A549 (cell line): Measurements from ENCODE around the gene TENM3. TPM values are rescaled to one million over a fixed set of nuclear protein-coding genes. Genes with fewer than 3 reads are reported as not detected.

ENCODE experiments used
- ATAC-seq, 2 experiments: fragments of 200-7000 bp in 1 of 2; fragments of >200 bp in 1 of 2; cut with Nextera tagmentation in 1 of 2; cut with Tn5 transposase in 1 of 2; 3 replicates each; pipeline versions ENCODE4 v1.8.0 to v1.9.1; 2018 to 2020; ENCODE audit warnings: mild to moderate bottlenecking in 1 of 2, moderate library complexity in 1 of 2
- CTCF ChIA-PET: fragments of 300-600 bp; sonication (Branson Sonifier 250); formaldehyde crosslinking; extraction: SDS; loops from one replicate; lab custom pipeline; 2021; ENCODE audit warnings: antibody characterized with exemption, inconsistent platforms; lab: Yijun Ruan, JAX
- POLR2A ChIA-PET: fragments of 350-600 bp; formaldehyde crosslinking; extraction: SDS; loops from one replicate; lab custom pipeline; 2021; ENCODE audit warnings: antibody characterized with exemption, inconsistent platforms; lab: Yijun Ruan, JAX
- DNase-seq, 2 experiments: peaks; one replicate each; pipeline versions ENCODE4 v3.0.0 to v3.0.0-alpha.2; 2011 to 2016; ENCODE audit warnings: low read depth in 1 of 2, low spot score in 1 of 2
- FAIRE-seq: peaks from 2 replicates; lab custom pipeline; 2011; peaks lifted over from hg19 to GRCh38; lab: Jason Lieb, UNC
- H3K27ac ChIP-seq, 2 experiments: fragments of >200 bp; sonication (Bioruptor Twin); formaldehyde crosslinking; 3 replicates each; pipeline ENCODE4 v1.5.1; 2016 to 2017
- H3K4me1 ChIP-seq: fragments of >200 bp; sonication (Bioruptor Twin); formaldehyde crosslinking; 3 replicates; pipeline ENCODE4 v1.6.1; 2016
- H3K4me2 ChIP-seq: fragments of >200 bp; sonication (Bioruptor Twin); formaldehyde crosslinking; 3 replicates; pipeline ENCODE4 v1.6.1; 2016
- H3K4me3 ChIP-seq: fragments of >200 bp; sonication (Bioruptor Twin); formaldehyde crosslinking; 3 replicates; pipeline ENCODE4 v1.5.1; 2016
- H3K9me3 ChIP-seq: fragments of >200 bp; sonication (Bioruptor Twin); formaldehyde crosslinking; 3 replicates; pipeline ENCODE4 v1.6.1; 2016
- BCL3 ChIP-seq: fragments of >200 bp; sonication (Bioruptor Twin); formaldehyde crosslinking; IDR thresholded peaks from 3 replicates; pipeline ENCODE4 v1.6.1; 2016
- CBX2 ChIP-seq: fragments of 200-600 bp; sonication (generic); IDR thresholded peaks from 2 replicates; pipeline ENCODE4 v1.6.1; 2016; ENCODE audit warnings: low read depth, mild to moderate bottlenecking, borderline replicate concordance
- CHD2 ChIP-seq: fragments of 150-350 bp; IDR thresholded peaks from 2 replicates; pipeline ENCODE4 v1.6.1; 2014; ENCODE audit warnings: low read length; ENCODE audit not compliant: partially characterized antibody
- CHD4 ChIP-seq: fragments of 200-600 bp; sonication (generic); IDR thresholded peaks from 2 replicates; pipeline ENCODE4 v1.6.1; 2016; ENCODE audit warnings: antibody characterized with exemption, mild to moderate bottlenecking, borderline replicate concordance
- CTCF ChIP-seq: fragments of >200 bp; sonication (Bioruptor Twin); formaldehyde crosslinking; IDR thresholded peaks from 3 replicates; pipeline ENCODE4 v1.5.1; 2016
- EP300 ChIP-seq, 2 experiments: fragments of >200 bp; sonication (Bioruptor Twin); formaldehyde crosslinking; IDR thresholded peaks; 2 replicates in 1 of 2; 3 replicates in 1 of 2; pipeline ENCODE4 v1.6.1; 2016 to 2017
- ESRRA ChIP-seq: fragments of 150-350 bp; IDR thresholded peaks from 2 replicates; pipeline ENCODE4 v1.6.1; 2014; ENCODE audit warnings: mild to moderate bottlenecking, low read length, borderline replicate concordance
- FOSB ChIP-seq: fragments of 250-450 bp; sonication (Bioruptor Pico); IDR thresholded peaks from 2 replicates; pipeline ENCODE4 v1.5.0; 2020; ENCODE audit warnings: mild to moderate bottlenecking, moderate library complexity
- HES2 ChIP-seq: fragments of >200 bp; sonication (Bioruptor Twin); formaldehyde crosslinking; IDR thresholded peaks from 2 replicates; pipeline ENCODE4 v1.6.1; 2016
- HEYL ChIP-seq: fragments of 250-450 bp; sonication (Bioruptor Pico); IDR thresholded peaks from 2 replicates; pipeline ENCODE4 v1.8.0; 2021; ENCODE audit warnings: mild to moderate bottlenecking, moderate library complexity
- HOXB13 ChIP-seq: fragments of 250-450 bp; sonication (Bioruptor Pico); IDR thresholded peaks from 2 replicates; pipeline ENCODE4 v1.5.0; 2020; ENCODE audit warnings: low read depth, mild to moderate bottlenecking, moderate library complexity
- JUN ChIP-seq, 2 experiments: fragments of >200 bp; sonication (Bioruptor Twin); formaldehyde crosslinking; IDR thresholded peaks; 2 replicates in 1 of 2; 3 replicates in 1 of 2; pipeline ENCODE4 v1.6.1; 2016 to 2017
- JUNB ChIP-seq: fragments of >200 bp; sonication (Bioruptor Twin); formaldehyde crosslinking; IDR thresholded peaks from 2 replicates; pipeline ENCODE4 v1.6.1; 2016
- KDM1A ChIP-seq: fragments of 200-600 bp; sonication (generic); IDR thresholded peaks from 2 replicates; pipeline ENCODE4 v1.6.1; 2016; ENCODE audit warnings: low read depth, mild to moderate bottlenecking
- KDM5A ChIP-seq: fragments of 200-600 bp; sonication (generic); IDR thresholded peaks from 2 replicates; pipeline ENCODE4 v1.6.1; 2016; ENCODE audit warnings: antibody characterized with exemption, mild to moderate bottlenecking
- MAFK ChIP-seq: fragments of 450-650 bp; IDR thresholded peaks from 2 replicates; pipeline ENCODE4 v1.6.1; 2014; ENCODE audit not compliant: partially characterized antibody
- NPAS2 ChIP-seq: fragments of 250-450 bp; sonication (Bioruptor Pico); IDR thresholded peaks from 2 replicates; pipeline ENCODE4 v1.8.0; 2022; ENCODE audit warnings: mild to moderate bottlenecking, moderate library complexity, borderline replicate concordance
- NR3C1 ChIP-seq: fragments of >200 bp; sonication (Bioruptor Twin); formaldehyde crosslinking; IDR thresholded peaks from 3 replicates; pipeline ENCODE4 v1.6.1; 2017
- RARB ChIP-seq: fragments of 250-450 bp; sonication (Bioruptor Pico); IDR thresholded peaks from 2 replicates; pipeline ENCODE4 v1.8.0; 2021; ENCODE audit warnings: mild to moderate bottlenecking, moderate library complexity
- RCOR1 ChIP-seq: fragments of 150-350 bp; IDR thresholded peaks from 2 replicates; pipeline ENCODE4 v1.6.1; 2014; ENCODE audit warnings: antibody characterized with exemption, low read length, low read depth
- RNF2 ChIP-seq: fragments of 200-600 bp; sonication (generic); IDR thresholded peaks from 2 replicates; pipeline ENCODE4 v1.6.1; 2016; ENCODE audit warnings: low read depth, mild to moderate bottlenecking, antibody characterized with exemption, moderate library complexity, borderline replicate concordance
- TFCP2L1 ChIP-seq: fragments of 250-450 bp; sonication (Bioruptor Pico); IDR thresholded peaks from 2 replicates; pipeline ENCODE4 v1.5.0; 2021; ENCODE audit warnings: mild to moderate bottlenecking
- ZC3H11A ChIP-seq: fragments of 450-650 bp; IDR thresholded peaks from 2 replicates; pipeline ENCODE4 v1.6.1; 2014; ENCODE audit warnings: antibody characterized with exemption, mild to moderate bottlenecking
- WGBS: methylation state at CpG from one replicate; pipeline ENCODE4 v1.1.6; 2017; ENCODE audit errors: missing lambda C conversion rate; 5-methylcytosine and 5-hydroxymethylcytosine counted together
- polyA plus RNA-seq, 4 experiments: library from polyadenylated mRNA; depleted of rRNA in 3 of 4; stranded (reverse); fragments of >200 nt; fragmentation: RNase III in 1 of 4; extraction: RNeasy Plus Mini Kit Qiagen cat#74134 plus additional on column Dnase treatment in 1 of 4; gene quantifications; 2 replicates in 3 of 4; 3 replicates in 1 of 4; pipeline ENCODE4 v1.2.3, GENCODE V29; 2011 to 2017

TENM3 gene
- polyA plus RNA-seq, 2 of the 4 experiments (the other 2 are of a cell fraction), result 2.4 to 7.3 TPM

DNA sequence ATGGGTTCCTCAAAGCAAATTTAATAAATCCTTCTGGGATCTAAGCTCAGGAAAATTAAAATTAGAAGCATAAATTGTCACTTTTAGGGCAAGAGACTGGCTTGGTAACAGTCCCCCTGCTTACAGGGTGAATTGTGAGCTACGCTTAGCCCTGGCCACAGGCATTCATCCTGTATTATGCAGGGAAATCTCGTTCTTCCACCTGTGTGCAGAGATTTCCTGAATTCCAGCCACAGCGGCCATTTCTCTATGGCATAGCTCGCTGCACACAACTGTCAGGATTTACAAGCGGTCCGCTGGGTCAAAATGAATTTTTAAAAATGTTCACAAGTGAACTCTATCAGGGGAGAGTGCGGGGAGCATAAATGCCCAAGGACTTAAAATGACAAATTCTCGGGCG is 562.1 kb downstream of the TENM3 start:
- 51% methylated on average over 9 of the region's 9 CpGs for WGBS
- Histone ChIP-seq H3K27ac (no peak overlapping the region), H3K4me3 (no peak overlapping the region), H3K9me3 (no peaks in the 10 kb centered on the region), H3K4me1 (no peaks in the 10 kb centered on the region), H3K4me2 (no peak overlapping the region)
- ChIA-PET POLR2A (interaction anchor here (0.6 kb wide), 1 partner anchor 315 kb away, joined by 3 read pairs; no protein-coding TSS in a partner anchor), CTCF (interaction anchor here (0.6 to 1.0 kb wide), 4 partner anchors 9 to 653 kb away, joined by 3 to 4 read pairs (median 3); no protein-coding TSS in a partner anchor)
- FAIRE-seq (no peak), ATAC-seq (no peak), DNase-seq (no peak)
- TF ChIP-seq RNF2 (no peak), RCOR1 (no peak), BCL3 (no peak), CTCF (no peak), FOSB (CRISPR knock-in tag) (no peak), CHD2 (no peak), EP300 (IDR thresholded peaks at IDR 0.05) (no peak), TFCP2L1 (no peak), NPAS2 (no peak)

GRCh38 chr4:182805750-182806149 is 562.5 kb downstream of the TENM3 start:
- WGBS, result 43% methylated on average over 12 of the region's 13 CpGs
- Histone ChIP-seq H3K4me1 (no peaks in the 10 kb centered on the region), H3K4me3 (no peak overlapping the region), H3K9me3 (no peaks in the 10 kb centered on the region), H3K27ac (no peak overlapping the region), H3K4me2 (peak overlapping the region; percentile 58)
- ChIA-PET CTCF (interaction anchor here (0.6 to 1.0 kb wide), 4 partner anchors 9 to 654 kb away, joined by 3 to 4 read pairs (median 3); no protein-coding TSS in a partner anchor), POLR2A (interaction anchor here (0.6 kb wide), 1 partner anchor 314 kb away, joined by 3 read pairs; no protein-coding TSS in a partner anchor)
- ATAC-seq, result no peak
- FAIRE-seq, result no peak
- TF ChIP-seq HES2, result no peak
- TF ChIP-seq HOXB13 (CRISPR knock-in tag), result no peak
- no peak for TF ChIP-seq CHD4
- no peak for TF ChIP-seq RCOR1
- no peak for TF ChIP-seq KDM1A
- TF ChIP-seq MAFK, result no peak
- no peak for TF ChIP-seq EP300 (IDR thresholded peaks at IDR 0.05)
- TF ChIP-seq JUN (IDR thresholded peaks at IDR 0.05), result no peak
- no peak for TF ChIP-seq KDM5A
- TF ChIP-seq NPAS2, result no peak
- TF ChIP-seq RARB (CRISPR knock-in tag), result no peak
- TF ChIP-seq JUNB, result no peak
- TF ChIP-seq ESRRA, result no peak
- TF ChIP-seq ZC3H11A, result no peak
- no peak for TF ChIP-seq NR3C1
- no peak for TF ChIP-seq CBX2
- TF ChIP-seq HEYL (CRISPR knock-in tag), result no peak
- DNase-seq, result no peak
